OCI-M1 (cell line): ENCODE measurements around the gene SMARCC2.

Experiments used
- DNase-seq: peaks from one replicate; lab custom pipeline; 2025; lab: John Stamatoyannopoulos, UW

SMARCC2 gene

DNA sequence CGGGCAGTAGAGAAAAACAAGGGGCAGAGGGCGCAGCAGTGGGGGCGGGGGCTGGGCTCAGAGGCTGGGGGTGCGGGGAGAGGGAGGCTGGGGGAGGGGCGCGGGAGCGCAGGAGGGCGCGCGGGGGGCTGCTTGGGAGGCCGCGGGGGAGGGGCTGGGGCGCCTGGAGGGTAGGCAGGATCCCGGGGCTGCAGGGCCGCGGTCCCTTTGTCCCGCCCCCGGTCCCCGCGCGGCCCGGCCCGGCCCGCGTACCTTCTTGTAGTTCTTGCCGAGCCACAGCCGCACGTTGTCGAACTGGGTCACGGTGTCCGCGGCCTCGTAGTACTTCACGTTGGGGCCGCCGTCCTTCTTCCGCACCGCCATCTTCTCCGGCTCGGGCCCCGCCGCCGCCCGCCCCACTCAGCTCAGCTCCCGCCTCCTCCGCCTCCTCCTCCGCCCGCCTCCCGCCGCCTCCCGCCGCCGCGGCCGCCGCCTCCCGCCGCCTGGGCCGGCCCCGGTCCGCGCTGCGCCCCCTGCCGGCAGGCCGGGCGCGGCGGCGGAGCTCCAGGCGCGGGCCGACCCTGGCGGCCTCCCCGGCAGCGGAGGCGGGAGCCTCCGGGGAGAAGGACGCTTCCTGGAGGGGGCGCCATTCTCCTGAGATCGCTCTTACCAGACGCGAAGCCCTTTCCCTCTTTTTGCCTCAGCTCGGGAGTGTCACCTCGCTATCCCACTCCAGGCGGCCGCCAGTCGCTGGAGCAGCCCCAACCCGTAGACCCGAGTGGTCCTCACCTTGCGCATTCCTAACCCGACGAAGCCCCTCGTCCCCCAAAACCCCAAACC, at the start of gene SMARCC2:
TSS of gene SMARCC2 (minus strand) at position 385 of the 819 bp plus-strand sequence. CDS start at position 363, 22 bp downstream.
- peak; percentile 95 for DNase-seq

- DNase-seq, result no peak
These were observed 48.3 kb upstream of the SMARCC2 start for GRCh38 chr12:56237552-56237951.

DNA sequence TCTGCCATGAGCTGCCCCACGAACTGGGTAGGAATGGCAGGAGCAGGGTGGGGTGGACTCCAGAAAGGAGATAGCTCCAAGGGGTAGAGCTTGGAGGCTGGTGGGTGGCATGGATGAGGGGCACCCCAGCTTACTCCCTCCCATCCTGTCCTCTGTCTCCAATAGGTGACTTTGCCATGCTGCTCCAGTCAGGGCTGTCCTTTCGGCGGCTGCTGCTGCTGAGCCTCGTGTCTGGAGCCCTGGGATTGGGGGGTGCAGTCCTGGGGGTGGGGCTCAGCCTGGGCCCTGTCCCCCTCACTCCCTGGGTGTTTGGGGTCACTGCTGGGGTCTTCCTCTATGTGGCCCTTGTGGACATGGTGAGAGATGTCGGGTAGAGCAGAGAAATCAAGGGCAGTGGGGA, 47.7 kb upstream of the SMARCC2 start:
- DNase-seq, result no peak

- DNase-seq, result no peak
These were observed 46.8 kb upstream of the SMARCC2 start for GRCh38 chr12:56236091-56236490.

- DNase-seq, result no peak
These were observed 45.6 kb upstream of the SMARCC2 start for GRCh38 chr12:56234746-56235436.

DNA sequence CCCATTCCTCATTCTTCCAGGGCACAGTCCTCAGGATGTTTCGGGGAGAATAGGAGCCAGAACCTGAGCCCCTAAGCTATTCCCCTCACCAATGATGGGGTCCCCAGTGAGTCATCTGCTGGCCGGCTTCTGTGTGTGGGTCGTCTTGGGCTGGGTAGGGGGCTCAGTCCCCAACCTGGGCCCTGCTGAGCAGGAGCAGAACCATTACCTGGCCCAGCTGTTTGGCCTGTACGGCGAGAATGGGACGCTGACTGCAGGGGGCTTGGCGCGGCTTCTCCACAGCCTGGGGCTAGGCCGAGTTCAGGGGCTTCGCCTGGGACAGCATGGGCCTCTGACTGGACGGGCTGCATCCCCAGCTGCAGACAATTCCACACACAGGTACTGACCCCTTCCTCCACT, 41.9 kb upstream of the SMARCC2 start:
- DNase-seq, result no peak

GRCh38 chr12:56230432-56231183, 41.3 kb upstream of the SMARCC2 start:
- DNase-seq, result no peak

GRCh38 chr12:56229916-56230431, 40.7 kb upstream of the SMARCC2 start, which contains the start of gene SLC39A5:
Gene SLC39A5 (plus strand): TSS chr12:56230051. CDS start chr12:56231275, 1,224 bp downstream.
- no peak for DNase-seq

GRCh38 chr12:56229082-56229481, 39.8 kb upstream of the SMARCC2 start:
- DNase-seq, result no peak

GRCh38 chr12:56224954-56225353, 35.7 kb upstream of the SMARCC2 start:
- no peak for DNase-seq

GRCh38 chr12:56224102-56224701, 34.9 kb upstream of the SMARCC2 start, which contains the start of gene NABP2:
Gene NABP2 (plus strand): TSS chr12:56224342. CDS start chr12:56224857, 515 bp downstream.
- DNase-seq, result peak; percentile 99

- DNase-seq, result no peak
These were observed 34.4 kb upstream of the SMARCC2 start for GRCh38 chr12:56223571-56224101.

GRCh38 chr12:56222531-56222895, 33.2 kb upstream of the SMARCC2 start:
- no peak for DNase-seq

DNA sequence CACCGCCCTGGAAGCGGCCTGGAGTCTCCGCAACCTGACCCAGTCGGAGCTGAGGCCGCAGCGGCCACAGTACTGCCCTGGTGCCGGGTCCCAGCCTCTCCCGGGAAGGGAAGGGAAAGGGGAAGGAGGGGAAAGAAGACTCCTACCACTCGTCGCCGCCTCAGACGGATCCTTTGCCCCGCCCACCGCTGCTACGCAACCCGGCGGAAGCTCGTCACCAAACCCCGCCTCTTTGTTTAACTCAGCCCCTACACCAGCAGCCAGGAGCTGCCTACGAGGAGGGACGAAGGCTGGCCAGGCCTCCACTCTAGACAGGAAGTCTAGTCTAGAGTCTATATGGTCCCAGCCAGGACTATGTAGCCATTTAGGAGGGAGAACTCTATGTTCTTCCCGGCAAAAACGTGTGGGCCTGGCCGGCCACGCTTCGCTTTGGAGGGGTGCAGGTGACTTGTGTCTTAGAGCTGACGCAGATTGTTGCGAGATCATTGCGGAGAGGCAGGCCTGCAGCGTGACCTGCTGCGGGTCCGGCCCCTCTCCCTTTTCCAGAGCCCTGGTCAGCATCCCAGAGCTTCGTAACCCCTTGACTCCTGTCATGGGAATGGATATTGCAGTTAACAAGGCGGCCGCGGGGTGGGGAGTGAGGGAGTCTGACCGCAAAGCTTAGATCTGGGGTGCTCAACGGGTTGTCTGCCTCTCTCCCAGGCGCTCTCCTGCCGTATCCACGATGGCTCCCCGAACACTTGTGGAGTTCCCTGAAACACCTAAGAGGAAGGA, 32.7 kb upstream of the SMARCC2 start, which contains the start of gene RNF41:
TSS of gene RNF41 (minus strand) at position 166 of the 774 bp plus-strand sequence. CDS start 7,875 bp downstream, outside the sequence.
- peak; percentile 98 for DNase-seq

DNA sequence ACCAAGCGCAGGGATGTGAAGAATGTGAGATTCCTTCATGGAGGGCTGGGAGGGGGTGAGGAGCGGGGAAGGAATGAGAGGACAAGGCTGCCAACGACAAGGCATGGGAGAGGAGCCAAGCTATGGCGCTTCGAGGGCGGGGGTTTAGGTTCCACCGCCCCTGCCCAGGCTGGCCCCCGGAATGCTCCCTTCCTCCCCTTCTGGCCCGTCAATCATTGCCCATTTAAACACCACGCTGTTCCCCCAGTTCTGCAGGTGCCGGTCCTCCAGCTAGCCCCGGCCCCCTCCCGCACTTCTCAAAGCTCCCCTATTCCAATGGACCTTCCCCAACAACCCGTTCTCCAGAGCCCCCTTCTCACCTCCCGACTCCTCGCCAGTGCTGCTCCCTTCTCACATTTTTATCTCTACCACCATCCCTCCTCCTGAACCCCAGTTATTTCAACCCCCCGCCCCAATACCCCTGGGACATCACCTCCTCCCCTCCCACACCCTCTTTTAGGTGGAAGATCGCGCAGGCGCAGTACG, 32.0 kb upstream of the SMARCC2 start:
- DNase-seq, result peak; percentile 58

GRCh38 chr12:56220611-56221231, 31.4 kb upstream of the SMARCC2 start:
- DNase-seq, result peak; percentile 81

- no peak for DNase-seq
These were observed 30.6 kb upstream of the SMARCC2 start for GRCh38 chr12:56219840-56220239.

DNA sequence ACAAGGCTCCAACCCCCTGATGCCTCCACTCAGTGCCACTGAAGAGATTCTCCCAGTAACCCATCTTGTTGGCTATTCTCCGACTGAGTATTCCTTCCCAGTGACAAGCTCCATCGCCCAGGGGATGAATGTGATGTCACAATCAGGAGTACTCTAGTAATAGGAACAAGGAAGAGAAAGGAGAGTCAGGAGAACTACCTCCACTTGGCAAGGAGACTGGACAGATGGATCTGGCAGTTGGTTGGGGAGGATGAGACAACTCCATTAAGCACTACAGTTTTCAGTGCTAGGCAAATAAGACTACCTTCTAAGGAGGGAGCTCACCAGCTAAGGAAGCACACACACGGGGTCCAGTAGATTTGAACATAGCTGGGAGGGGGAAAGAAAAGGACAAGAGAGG, 27.2 kb upstream of the SMARCC2 start:
- no peak for DNase-seq

DNA sequence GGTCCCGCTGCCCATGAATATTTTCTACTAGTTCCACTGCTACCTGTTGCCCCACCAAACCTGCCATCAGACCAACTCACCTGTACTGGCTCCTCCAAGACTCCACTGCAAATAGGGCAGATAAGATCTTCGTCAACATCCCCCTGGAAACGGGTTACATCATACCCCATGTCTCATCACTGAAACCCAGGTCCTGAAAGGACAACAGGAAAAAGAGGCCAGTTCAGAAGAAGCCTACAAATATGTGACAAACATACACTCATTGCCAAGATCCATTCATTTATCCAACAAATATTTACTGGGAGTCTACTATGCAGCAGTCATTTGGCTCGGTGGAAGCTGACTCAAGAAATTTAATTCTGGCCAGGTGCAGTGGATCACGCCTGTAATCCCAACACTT, 24.6 kb upstream of the SMARCC2 start:
- no peak for DNase-seq

DNA sequence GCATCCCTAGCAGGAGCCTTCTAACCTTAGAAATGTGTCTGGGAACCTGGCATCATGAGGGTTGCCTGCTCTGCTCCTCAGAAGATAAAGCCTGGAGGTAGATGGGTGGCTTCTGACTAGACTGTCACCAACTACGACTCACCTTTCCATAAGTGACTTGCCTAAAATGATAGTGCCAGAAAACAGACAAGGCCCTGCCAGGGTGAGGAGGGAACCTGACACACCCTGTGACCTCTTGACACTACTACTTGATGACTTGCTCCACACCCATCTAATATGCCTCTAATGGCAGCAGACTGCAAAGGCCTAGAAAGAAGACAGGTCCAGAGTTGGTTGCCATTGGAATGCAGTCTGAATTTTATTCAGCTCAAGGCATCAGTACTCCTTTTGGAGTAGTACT, 23.1 kb upstream of the SMARCC2 start:
- DNase-seq, result no peak
